ENCODE measurements around the gene EID2.

DNA sequence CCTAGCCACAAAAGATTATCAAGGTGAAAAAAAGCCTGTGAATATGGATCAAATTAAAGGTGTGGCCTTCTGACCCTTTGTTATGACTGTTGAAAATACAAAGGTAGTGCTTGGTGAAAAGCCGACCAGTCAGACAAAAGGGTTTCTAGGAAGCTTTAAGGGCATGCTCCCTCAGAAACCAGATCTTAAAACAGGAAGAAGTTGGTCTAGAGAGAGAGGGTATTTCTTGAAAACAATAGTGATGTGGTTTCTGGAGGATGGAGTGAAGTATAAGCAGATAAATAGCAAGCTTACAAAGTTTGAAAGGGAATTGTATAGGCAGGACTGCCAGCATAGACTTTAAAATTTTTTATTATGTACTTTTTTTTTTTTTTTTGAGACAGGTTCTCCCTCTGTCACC is 5.0 kb upstream of the EID2 start:
- TF ChIP-seq, protein P1, sequence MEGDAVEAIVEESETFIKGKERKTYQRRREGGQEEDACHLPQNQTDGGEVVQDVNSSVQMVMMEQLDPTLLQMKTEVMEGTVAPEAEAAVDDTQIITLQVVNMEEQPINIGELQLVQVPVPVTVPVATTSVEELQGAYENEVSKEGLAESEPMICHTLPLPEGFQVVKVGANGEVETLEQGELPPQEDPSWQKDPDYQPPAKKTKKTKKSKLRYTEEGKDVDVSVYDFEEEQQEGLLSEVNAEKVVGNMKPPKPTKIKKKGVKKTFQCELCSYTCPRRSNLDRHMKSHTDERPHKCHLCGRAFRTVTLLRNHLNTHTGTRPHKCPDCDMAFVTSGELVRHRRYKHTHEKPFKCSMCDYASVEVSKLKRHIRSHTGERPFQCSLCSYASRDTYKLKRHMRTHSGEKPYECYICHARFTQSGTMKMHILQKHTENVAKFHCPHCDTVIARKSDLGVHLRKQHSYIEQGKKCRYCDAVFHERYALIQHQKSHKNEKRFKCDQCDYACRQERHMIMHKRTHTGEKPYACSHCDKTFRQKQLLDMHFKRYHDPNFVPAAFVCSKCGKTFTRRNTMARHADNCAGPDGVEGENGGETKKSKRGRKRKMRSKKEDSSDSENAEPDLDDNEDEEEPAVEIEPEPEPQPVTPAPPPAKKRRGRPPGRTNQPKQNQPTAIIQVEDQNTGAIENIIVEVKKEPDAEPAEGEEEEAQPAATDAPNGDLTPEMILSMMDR (IDR thresholded peaks at IDR 0.05; ENCODE audit: insufficient read depth, low read length, poor library complexity, severe bottlenecking): no peak
- TF ChIP-seq EZH2phosphoT487 (conservative IDR thresholded peaks at IDR 0.05; ENCODE audit: low read length): no peak
